GM06990 (cell line): Measurements from ENCODE around the gene P2RY2.

ENCODE experiments used
- DNase-seq: peaks from one replicate; pipeline ENCODE4 v3.0.0-alpha.2; 2011; ENCODE audit not compliant: insufficient read length; ENCODE audit errors: extremely low read depth
- H3K27me3 ChIP-seq: replicated peaks from 2 replicates; pipeline ENCODE4 v1.6.0; 2011; ENCODE audit warnings: low read length; ENCODE audit not compliant: control insufficient read depth, insufficient read depth
- H3K36me3 ChIP-seq: 2 replicates; pipeline ENCODE4 v1.5.1; 2011; ENCODE audit warnings: low read length; ENCODE audit not compliant: control insufficient read depth, insufficient read depth
- H3K4me3 ChIP-seq: replicated peaks from 2 replicates; pipeline ENCODE4 v1.5.1; 2011; ENCODE audit warnings: low read depth, mild to moderate bottlenecking, control low read depth, low read length
- TF ChIP-seq, protein P1 (sequence below): IDR thresholded peaks from 2 replicates; pipeline ENCODE4 v1.5.1; 2011; ENCODE audit warnings: low read length, control low read depth, mild to moderate bottlenecking, inconsistent platforms; ENCODE audit not compliant: insufficient read depth, poor library complexity, severe bottlenecking

Gene P2RY2

DNA sequence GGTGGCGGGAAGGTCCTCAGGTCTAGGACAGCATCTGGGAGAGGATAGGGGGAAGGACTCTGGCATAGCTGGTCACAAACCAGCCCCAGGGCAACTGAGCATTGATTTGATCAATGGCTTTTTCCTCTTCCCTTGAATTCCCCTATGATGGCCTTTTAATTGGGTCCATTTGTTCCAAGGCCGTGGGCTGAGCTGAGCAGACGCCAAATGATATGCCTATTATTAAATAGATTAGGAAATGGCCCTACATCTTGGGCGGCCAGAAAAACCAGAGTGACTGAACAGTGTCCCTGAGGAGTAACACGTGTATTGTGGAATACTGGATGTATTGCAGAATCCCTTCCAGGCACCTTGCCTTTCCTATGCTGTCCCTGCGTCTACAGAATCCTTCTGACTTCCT lies 27.4 kb downstream of the P2RY2 start:
- no peaks in the 10 kb centered on the region for H3K27me3 ChIP-seq
- no peaks in the 10 kb centered on the region for H3K36me3 ChIP-seq
- no peak for DNase-seq
- H3K4me3 ChIP-seq: no peak overlapping the region
- TF ChIP-seq, protein P1, sequence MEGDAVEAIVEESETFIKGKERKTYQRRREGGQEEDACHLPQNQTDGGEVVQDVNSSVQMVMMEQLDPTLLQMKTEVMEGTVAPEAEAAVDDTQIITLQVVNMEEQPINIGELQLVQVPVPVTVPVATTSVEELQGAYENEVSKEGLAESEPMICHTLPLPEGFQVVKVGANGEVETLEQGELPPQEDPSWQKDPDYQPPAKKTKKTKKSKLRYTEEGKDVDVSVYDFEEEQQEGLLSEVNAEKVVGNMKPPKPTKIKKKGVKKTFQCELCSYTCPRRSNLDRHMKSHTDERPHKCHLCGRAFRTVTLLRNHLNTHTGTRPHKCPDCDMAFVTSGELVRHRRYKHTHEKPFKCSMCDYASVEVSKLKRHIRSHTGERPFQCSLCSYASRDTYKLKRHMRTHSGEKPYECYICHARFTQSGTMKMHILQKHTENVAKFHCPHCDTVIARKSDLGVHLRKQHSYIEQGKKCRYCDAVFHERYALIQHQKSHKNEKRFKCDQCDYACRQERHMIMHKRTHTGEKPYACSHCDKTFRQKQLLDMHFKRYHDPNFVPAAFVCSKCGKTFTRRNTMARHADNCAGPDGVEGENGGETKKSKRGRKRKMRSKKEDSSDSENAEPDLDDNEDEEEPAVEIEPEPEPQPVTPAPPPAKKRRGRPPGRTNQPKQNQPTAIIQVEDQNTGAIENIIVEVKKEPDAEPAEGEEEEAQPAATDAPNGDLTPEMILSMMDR: no peak

DNA sequence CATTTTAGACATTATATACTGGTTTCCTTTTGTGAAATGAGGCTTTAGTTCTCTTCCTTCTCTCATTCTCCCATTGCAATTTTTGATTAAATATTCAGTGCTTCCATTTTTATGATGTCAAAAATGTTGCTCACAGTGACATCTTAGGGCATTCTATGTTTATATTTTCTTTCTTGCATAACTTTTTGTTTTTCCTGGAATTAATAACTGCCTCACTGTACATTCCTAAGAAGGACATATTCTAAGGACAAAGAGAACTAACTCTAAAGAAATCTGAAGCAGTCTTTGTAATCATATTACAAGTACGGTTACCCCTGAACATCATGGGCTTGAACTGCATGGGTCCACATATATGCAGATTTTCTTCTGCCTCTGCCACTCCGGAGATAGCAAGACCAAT lies 28.2 kb downstream of the P2RY2 start:
- no peak overlapping the region for H3K4me3 ChIP-seq
- no peaks in the 10 kb centered on the region for H3K36me3 ChIP-seq
- TF ChIP-seq, protein P1: no peak
- DNase-seq: no peak
- no peaks in the 10 kb centered on the region for H3K27me3 ChIP-seq

DNA sequence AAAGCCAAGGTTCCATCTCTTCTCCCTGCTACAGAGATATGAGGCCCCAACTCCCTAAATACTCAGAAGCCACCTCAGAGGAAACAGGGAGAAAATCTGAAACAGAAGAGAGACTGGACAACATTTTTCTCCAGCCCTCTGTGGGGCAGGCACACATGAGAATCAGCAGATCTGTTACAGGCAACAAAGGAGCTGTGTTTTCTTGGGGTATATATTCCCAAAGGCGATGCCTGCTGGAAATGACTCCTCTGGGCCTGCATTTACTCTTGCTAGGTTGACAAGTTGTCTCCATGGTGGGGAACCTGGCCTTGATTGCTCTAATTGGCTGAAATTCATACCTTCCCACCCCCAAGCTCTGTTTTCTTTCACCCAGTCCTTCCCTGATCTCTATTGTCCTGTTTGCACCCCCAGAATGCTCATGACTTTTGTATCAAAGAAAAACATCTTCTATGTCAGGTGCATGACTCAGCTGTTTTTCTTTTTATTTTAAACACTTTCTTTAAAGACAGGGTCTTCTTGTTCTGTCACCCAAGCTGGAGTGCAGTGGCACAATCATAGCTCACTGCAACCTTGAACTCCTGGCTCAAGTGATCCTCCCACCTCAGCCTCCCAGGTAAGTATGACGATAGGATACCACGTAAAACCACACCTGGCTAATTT lies 30.6 kb downstream of the P2RY2 start:
- TF ChIP-seq, protein P1: no peak
- DNase-seq: no peak

DNA sequence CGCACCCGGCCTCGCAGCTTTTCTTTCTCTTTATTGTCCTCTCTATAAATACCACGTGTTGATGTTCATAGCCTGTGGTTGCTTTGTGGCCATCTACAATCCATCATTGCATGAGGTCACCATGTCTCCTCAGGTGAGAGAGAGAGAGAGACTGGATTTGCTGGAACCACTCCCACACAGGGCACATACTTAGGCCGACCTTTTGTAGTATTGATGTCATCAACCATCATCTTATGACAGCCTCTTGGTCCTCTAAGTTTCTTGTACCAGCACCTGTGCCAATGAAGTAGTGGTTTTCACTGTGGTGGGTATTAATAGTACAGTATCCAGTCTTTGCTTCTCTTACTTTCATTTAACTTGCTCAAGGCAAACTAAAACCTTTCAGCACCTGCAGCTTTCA lies 31.2 kb downstream of the P2RY2 start:
- peak; percentile 44 for DNase-seq
- Histone ChIP-seq H3K36me3 (no peaks in the 10 kb centered on the region), H3K27me3 (no peaks in the 10 kb centered on the region), H3K4me3 (no peak overlapping the region)
- TF ChIP-seq, protein P1: no peak

More for the DNA sequence above, 30.6 kb downstream of the P2RY2 start:
- Histone ChIP-seq H3K27me3 (no peaks in the 10 kb centered on the region), H3K36me3 (no peaks in the 10 kb centered on the region), H3K4me3 (no peak overlapping the region)

DNA sequence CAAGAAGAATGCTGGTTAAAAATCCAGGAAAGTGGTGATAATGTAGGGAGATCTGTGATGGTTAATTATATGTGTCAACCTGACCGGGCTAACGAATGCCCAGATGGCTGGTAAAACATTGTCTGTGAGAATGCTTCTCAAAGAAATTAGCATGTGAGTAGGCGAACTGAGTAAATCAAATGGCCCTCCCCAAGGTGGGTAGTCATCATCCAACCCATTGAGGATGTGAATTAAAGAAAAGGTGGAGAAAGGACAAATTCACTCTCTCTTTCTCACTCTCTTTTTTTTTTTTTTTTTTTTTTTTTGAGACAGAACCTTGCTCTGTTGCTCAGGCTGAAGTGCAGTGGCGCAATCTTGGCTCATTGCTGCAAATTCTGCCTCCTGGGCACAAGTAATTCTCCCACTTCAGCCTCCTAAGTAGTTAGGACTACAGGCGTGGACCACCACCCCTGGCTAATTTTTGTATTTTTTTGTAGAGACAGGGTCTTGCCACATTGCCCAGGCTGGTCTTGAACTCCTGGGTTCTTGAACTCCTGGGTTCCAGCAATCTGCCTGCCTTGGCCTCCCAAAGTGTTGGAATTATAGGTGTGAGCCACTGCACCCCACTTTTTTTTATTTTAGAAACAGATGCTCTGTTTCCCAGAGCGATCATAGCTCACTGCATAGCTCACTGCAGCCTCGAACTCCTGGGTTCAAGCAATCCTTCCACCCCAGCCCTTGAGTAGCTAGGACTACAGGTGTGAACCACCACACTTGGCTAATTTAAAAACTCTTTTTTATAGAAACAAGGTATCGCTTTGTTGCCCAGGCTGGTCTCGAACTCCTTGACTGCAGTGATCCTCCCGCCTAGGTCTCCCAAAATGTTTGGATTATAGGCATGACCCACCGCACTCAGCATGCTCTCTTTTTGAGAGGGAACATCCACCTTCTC lies 32.0 kb downstream of the P2RY2 start:
- no peaks in the 10 kb centered on the region for H3K36me3 ChIP-seq
- TF ChIP-seq, protein P1: no peak
- DNase-seq: no peak
- H3K27me3 ChIP-seq: no peaks in the 10 kb centered on the region
- H3K4me3 ChIP-seq: no peak overlapping the region
